Endodermal cell (in vitro differentiated cells): Measurements from ENCODE around the gene KRT27. TPM values are rescaled to one million over a fixed set of nuclear protein-coding genes. Genes with fewer than 3 reads are reported as not detected.

Source experiments
- DNase-seq: peaks from one replicate; pipeline ENCODE4 v3.0.0-alpha.2; 2017
- H3K27ac ChIP-seq: 2 replicates; pipeline ENCODE4 v1.5.1; 2013; ENCODE audit warnings: mild to moderate bottlenecking, low read depth, low read length, moderate library complexity
- H3K27me3 ChIP-seq: 2 replicates; pipeline ENCODE4 v1.6.1; 2013; ENCODE audit warnings: mild to moderate bottlenecking, low read length, moderate library complexity; ENCODE audit not compliant: insufficient read depth, control insufficient read depth, poor library complexity, severe bottlenecking
- H3K36me3 ChIP-seq: 2 replicates; pipeline ENCODE4 v1.7.0; 2013; ENCODE audit warnings: mild to moderate bottlenecking, low read length, moderate library complexity; ENCODE audit not compliant: control insufficient read depth, insufficient read depth
- H3K4me1 ChIP-seq: one replicate; pipeline ENCODE4 v1.7.0; 2013; ENCODE audit warnings: low read length; ENCODE audit not compliant: control insufficient read depth, insufficient read depth
- H3K4me3 ChIP-seq: 2 replicates; pipeline ENCODE4 v1.5.1; 2013; ENCODE audit warnings: mild to moderate bottlenecking, low read length, moderate library complexity
- H3K9ac ChIP-seq: 2 replicates; pipeline ENCODE4 v1.6.1; 2013; ENCODE audit warnings: mild to moderate bottlenecking, low read length, moderate library complexity; ENCODE audit not compliant: poor library complexity, severe bottlenecking; ENCODE audit errors: extremely low read depth
- H3K9me3 ChIP-seq: 2 replicates; pipeline ENCODE4 v1.6.1; 2013; ENCODE audit warnings: mild to moderate bottlenecking, low read length, moderate library complexity; ENCODE audit not compliant: control insufficient read depth
- H3K27ac Mint-ChIP-seq: 2 replicates; pipeline ENCODE4 v1.8.0; 2020; ENCODE audit warnings: mixed read lengths
- H3K27me3 Mint-ChIP-seq: 2 replicates; pipeline ENCODE4 v1.8.0; 2021; ENCODE audit warnings: mild to moderate bottlenecking, mixed read lengths; ENCODE audit not compliant: insufficient read depth
- H3K36me3 Mint-ChIP-seq: 2 replicates; pipeline ENCODE4 v1.8.0; 2020; ENCODE audit warnings: low read depth, mixed read lengths
- H3K4me1 Mint-ChIP-seq: 2 replicates; pipeline ENCODE4 v1.8.0; 2020; ENCODE audit warnings: mixed read lengths
- H3K4me3 Mint-ChIP-seq: 2 replicates; pipeline ENCODE4 v1.8.0; 2020; ENCODE audit warnings: mild to moderate bottlenecking, moderate library complexity, mixed read lengths
- H3K9me3 Mint-ChIP-seq: 2 replicates; pipeline ENCODE4 v1.8.0; 2020; ENCODE audit warnings: mild to moderate bottlenecking, mixed read lengths
- CTCF ChIP-seq: fragments of 200-600 bp; sonication (generic); conservative IDR thresholded peaks from 2 replicates; pipeline ENCODE4 v1.5.0; 2021; ENCODE audit warnings: antibody characterized with exemption, mild to moderate bottlenecking
- WGBS, 2 experiments: methylation state at CpG; one replicate each; pipeline versions ENCODE4 v1.1.5 to v1.1.7; 2013; ENCODE audit warnings: missing lambda C conversion rate in 2 of 2, mixed read lengths in 1 of 2; ENCODE audit not compliant: insufficient coverage in 1 of 2, insufficient read length in 1 of 2; 5-methylcytosine and 5-hydroxymethylcytosine counted together
- total RNA-seq, 2 donors: library from RNA; stranded (reverse); fragmentation: NEBNext Ultra II Directional in 1 of 2; extraction: Animal tissue kit (Norgen Biotek cat#: 25700) in 1 of 2; gene quantifications; 2 replicates in 1 of 2; 3 replicates in 1 of 2; pipeline ENCODE4 v1.2.1, GENCODE V29; 2021

Gene KRT27
- total RNA-seq, 2 donors from 2014 or later, result not detected

GRCh38 chr17:40779181-40779909, 3.0 kb downstream of the KRT27 start:
- Histone ChIP-seq H3K36me3 (no peaks in the 10 kb centered on the region), H3K4me3 (no peak overlapping the region), H3K9me3 (no peaks in the 10 kb centered on the region), H3K9ac (no peak overlapping the region), H3K27me3 (peaks cover 8% of the 10 kb centered on the region), H3K27ac (no peak overlapping the region), H3K4me1 (no peaks in the 10 kb centered on the region)
- DNase-seq, result peak; percentile 67
- Mint-ChIP-seq H3K9me3 (peaks cover 4% of the 10 kb centered on the region), H3K4me1 (no peaks in the 10 kb centered on the region), H3K4me3 (no peak overlapping the region), H3K27me3 (peaks cover 38% of the 10 kb centered on the region), H3K36me3 (no peaks in the 10 kb centered on the region), H3K27ac (no peak overlapping the region)
- 71 to 79% methylated on average over 28 to 36 of the region's 37 CpGs for WGBS, 2 experiments
- no peak for TF ChIP-seq CTCF

- Mint-ChIP-seq H3K27me3 (peaks cover 38% of the 10 kb centered on the region), H3K36me3 (no peaks in the 10 kb centered on the region), H3K4me1 (no peaks in the 10 kb centered on the region), H3K4me3 (no peak overlapping the region), H3K9me3 (peaks cover 4% of the 10 kb centered on the region), H3K27ac (no peak overlapping the region)
- DNase-seq, result no peak
- H3K9me3 ChIP-seq, result no peaks in the 10 kb centered on the region
- no peak overlapping the region for H3K9ac ChIP-seq
- H3K27me3 ChIP-seq, result peaks cover 8% of the 10 kb centered on the region
- H3K27ac ChIP-seq, result no peak overlapping the region
- H3K36me3 ChIP-seq, result no peaks in the 10 kb centered on the region
- no peaks in the 10 kb centered on the region for H3K4me1 ChIP-seq
- no peak for TF ChIP-seq CTCF
- WGBS, 2 experiments, result 92 to 93% methylated on average over 5 of the region's 5 CpGs
- H3K4me3 ChIP-seq, result no peak overlapping the region
Observed at GRCh38 chr17:40778461-40778860, 3.9 kb downstream of the KRT27 start.

- no peaks in the 10 kb centered on the region for H3K9me3 ChIP-seq
- WGBS, 2 experiments, result 91 to 100% methylated on average over 1 to 3 of the region's 3 CpGs
- no peak for DNase-seq
- H3K4me3 ChIP-seq, result no peak overlapping the region
- Mint-ChIP-seq H3K27ac (no peak overlapping the region), H3K4me3 (no peak overlapping the region), H3K4me1 (no peaks in the 10 kb centered on the region), H3K36me3 (no peaks in the 10 kb centered on the region), H3K27me3 (peaks cover 38% of the 10 kb centered on the region), H3K9me3 (peaks cover 4% of the 10 kb centered on the region)
- no peaks in the 10 kb centered on the region for H3K36me3 ChIP-seq
- no peak overlapping the region for H3K9ac ChIP-seq
- H3K27ac ChIP-seq, result no peak overlapping the region
- TF ChIP-seq CTCF, result no peak
- H3K27me3 ChIP-seq, result peaks cover 8% of the 10 kb centered on the region
- H3K4me1 ChIP-seq, result no peaks in the 10 kb centered on the region
Observed at GRCh38 chr17:40777971-40778370, 4.4 kb downstream of the KRT27 start.
